GM12891 (cell line): ENCODE measurements around the gene LHFPL6. TPM values are rescaled to one million over a fixed set of nuclear protein-coding genes. Genes with fewer than 3 reads are reported as not detected.

Source experiments
- DNase-seq: peaks from one replicate; pipeline ENCODE4 v3.0.0; 2011; ENCODE audit warnings: low spot score; ENCODE audit not compliant: insufficient read length
- FAIRE-seq: peaks from 2 replicates; lab custom pipeline; 2011; peaks lifted over from hg19 to GRCh38; lab: Jason Lieb, UNC
- PAX5 ChIP-seq: IDR thresholded peaks from 2 replicates; pipeline ENCODE4 v1.6.1; 2011; ENCODE audit warnings: low read length, moderate library complexity, mild to moderate bottlenecking; ENCODE audit not compliant: insufficient read depth, severe bottlenecking
- POLR2A ChIP-seq: IDR thresholded peaks from 2 replicates; pipeline ENCODE4 v1.6.1; 2011; ENCODE audit warnings: low read depth, low read length, control low read depth
- POLR2AphosphoS5 ChIP-seq: IDR thresholded peaks from 2 replicates; pipeline ENCODE4 v1.6.1; 2011; ENCODE audit warnings: low read depth, low read length, control low read depth
- POU2F2 ChIP-seq: IDR thresholded peaks from 2 replicates; pipeline ENCODE4 v1.6.1; 2011; ENCODE audit warnings: low read depth, mild to moderate bottlenecking, control low read depth, low read length, moderate library complexity
- SPI1 ChIP-seq: IDR thresholded peaks from 2 replicates; pipeline ENCODE4 v1.6.1; 2011; ENCODE audit warnings: low read depth, low read length, control low read depth
- TAF1 ChIP-seq: IDR thresholded peaks from 2 replicates; pipeline ENCODE4 v1.6.1; 2011; ENCODE audit warnings: low read depth, low read length, control low read depth
- polyA plus RNA-seq: library from polyadenylated mRNA; unstranded; fragments of >200 nt; gene quantifications from one replicate; pipeline ENCODE4 v1.2.1, GENCODE V29; 2012; ENCODE audit warnings: low read depth, missing spikeins, inconsistent platforms; ENCODE audit not compliant: missing spikeins

Gene LHFPL6
- 0.36 TPM for polyA plus RNA-seq

GRCh38 chr13:39602614-39603366, at the start of gene LHFPL6:
Gene LHFPL6, minus strand, starts transcription at chr13:39603193.
- TF ChIP-seq TAF1 (no peak), SPI1 (no peak)
- DNase-seq (peak; percentile 70), FAIRE-seq (peak; percentile 69)

GRCh38 chr13:39646122-39646521, 43.1 kb upstream of the LHFPL6 start:
- DNase-seq (no peak), FAIRE-seq (no peak)
- TF ChIP-seq POLR2AphosphoS5 (no peak), SPI1 (no peak), PAX5 (no peak), TAF1 (no peak), POU2F2 (no peak), POLR2A (no peak)

DNA sequence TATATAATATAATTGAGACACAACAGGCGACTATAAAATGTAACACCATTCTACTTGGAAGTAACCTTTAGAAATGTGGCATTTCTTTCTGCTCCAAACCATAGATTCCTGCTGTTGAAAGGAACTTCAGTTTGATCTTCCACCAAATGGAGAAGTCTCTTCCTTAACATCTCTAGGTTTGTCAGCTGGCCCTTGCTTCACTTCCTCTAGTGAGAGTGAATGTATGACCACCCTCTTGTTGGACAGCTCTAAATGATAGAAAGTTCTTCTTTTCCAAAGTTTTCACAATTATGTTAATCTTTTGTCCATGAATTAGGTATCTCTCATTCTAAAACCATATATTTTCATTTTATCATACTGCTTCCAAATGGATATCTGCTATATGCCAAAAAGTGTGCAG, 38.7 kb upstream of the LHFPL6 start:
- no peak for TF ChIP-seq POLR2AphosphoS5
- FAIRE-seq, result no peak
- no peak for DNase-seq

DNA sequence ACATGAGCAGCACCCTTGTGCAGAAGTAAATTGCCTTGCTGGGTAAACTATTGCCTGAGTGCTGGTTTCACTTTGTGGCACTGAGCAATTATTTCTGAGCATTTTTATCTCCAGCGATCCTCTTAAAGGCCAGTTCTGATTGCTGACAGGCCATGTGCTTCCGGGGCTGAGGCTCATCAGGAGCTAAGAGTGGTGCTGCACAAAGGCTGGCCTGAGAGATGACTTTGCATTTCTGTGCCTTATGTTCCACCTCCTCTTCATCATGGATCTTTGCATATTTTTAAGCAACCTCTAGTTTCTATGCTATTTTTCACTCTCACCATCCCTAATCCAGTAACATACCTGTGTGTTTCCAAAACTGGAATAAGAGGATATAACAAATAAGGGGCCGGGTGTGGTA, 34.9 kb upstream of the LHFPL6 start:
- DNase-seq (no peak), FAIRE-seq (no peak)
- TF ChIP-seq POLR2A (no peak), POLR2AphosphoS5 (no peak), PAX5 (no peak), POU2F2 (no peak), SPI1 (no peak), TAF1 (no peak)

DNA sequence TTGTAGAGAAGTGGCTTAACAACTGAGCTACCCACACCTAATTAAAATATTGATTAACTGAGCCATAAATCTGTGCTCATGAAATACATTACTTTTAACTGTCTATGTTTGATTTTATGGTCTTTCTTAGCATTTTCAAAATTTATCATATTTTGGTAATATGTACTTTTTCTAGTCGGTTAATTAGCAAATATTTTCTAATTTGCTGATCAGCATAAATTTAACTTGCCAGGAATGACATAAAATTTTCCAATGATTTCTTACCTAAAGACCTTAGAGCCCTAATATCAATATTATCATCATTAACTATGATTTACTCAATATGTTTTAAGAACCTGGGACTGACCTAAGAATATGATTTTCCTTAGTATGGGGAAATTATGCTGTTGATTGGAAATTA, 32.6 kb upstream of the LHFPL6 start:
- FAIRE-seq (no peak), DNase-seq (no peak)
- no peak for TF ChIP-seq POU2F2
- no peak for TF ChIP-seq POLR2AphosphoS5
- no peak for TF ChIP-seq PAX5
- TF ChIP-seq TAF1, result no peak
- no peak for TF ChIP-seq SPI1
- TF ChIP-seq POLR2A, result no peak

DNA sequence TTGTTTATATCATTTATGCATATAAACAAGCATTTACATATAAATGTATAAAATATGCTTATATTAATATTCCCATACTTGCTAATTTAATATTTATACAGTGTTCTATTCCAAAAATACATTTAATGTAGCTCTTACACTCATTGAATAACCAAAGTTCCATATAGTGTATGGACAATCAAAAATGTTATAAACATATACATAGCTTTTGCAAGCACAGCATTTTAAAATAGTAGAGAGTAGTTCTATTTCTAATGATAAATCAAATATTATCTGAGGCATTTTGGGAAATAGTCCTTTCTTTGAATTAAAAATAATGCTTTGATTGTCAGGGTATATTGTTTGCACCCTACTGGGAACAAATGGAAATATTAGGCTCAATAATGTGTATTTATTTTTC, 30.0 kb upstream of the LHFPL6 start:
- DNase-seq (no peak), FAIRE-seq (no peak)
- TF ChIP-seq POU2F2, result no peak
- TF ChIP-seq POLR2AphosphoS5, result no peak
- TF ChIP-seq SPI1, result no peak
- TF ChIP-seq PAX5, result no peak

DNA sequence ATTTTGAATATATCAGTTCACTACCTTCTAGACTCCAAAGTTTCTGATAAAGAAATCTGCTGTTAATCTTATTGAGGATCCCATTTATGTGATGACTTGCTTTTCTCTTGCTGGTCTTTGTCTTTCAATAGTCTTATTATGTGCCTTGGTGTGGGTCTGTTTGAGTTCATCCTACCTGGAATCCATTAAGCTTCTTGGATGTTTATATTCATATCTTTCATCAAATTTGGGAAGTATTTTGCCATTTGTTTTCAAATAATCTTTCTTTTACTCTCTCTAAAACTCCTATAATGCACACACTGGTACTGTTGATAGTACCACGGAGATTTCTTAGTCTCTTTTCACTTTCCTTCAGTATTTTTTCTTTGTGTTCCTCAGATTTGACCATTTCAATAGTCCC, 28.3 kb upstream of the LHFPL6 start:
- DNase-seq (no peak), FAIRE-seq (no peak)
- no peak for TF ChIP-seq PAX5
- TF ChIP-seq POLR2A, result no peak
- no peak for TF ChIP-seq SPI1
- TF ChIP-seq POU2F2, result no peak
- no peak for TF ChIP-seq POLR2AphosphoS5
- no peak for TF ChIP-seq TAF1

GRCh38 chr13:39623466-39623865, 20.5 kb upstream of the LHFPL6 start:
- DNase-seq, result no peak
- no peak for FAIRE-seq
- TF ChIP-seq POLR2A (no peak), TAF1 (no peak), SPI1 (no peak), POU2F2 (no peak), POLR2AphosphoS5 (no peak), PAX5 (no peak)

DNA sequence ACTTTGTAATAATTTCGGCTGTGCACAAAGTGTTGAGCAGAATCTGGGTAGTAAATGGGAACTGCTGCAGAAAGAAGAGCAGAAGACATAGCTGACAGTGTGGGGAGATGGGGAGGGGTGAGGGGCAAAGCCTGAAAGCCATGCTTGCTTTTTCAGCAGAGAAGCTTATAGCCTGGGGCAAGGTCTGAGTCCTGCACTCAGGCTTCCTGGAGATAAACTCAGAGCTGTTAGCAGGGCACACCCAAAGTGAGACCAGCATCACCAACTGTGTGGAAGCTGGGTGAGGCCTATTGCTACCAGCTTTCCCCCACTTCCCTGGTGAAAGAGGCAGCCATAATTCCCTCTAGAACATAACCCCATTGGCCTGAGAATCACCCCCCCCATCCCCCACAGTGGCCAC, 15.6 kb upstream of the LHFPL6 start:
- TF ChIP-seq POU2F2, result no peak
- no peak for TF ChIP-seq POLR2AphosphoS5
- no peak for TF ChIP-seq TAF1
- TF ChIP-seq POLR2A, result no peak
- no peak for TF ChIP-seq SPI1
- no peak for TF ChIP-seq PAX5
- FAIRE-seq, result no peak

DNA sequence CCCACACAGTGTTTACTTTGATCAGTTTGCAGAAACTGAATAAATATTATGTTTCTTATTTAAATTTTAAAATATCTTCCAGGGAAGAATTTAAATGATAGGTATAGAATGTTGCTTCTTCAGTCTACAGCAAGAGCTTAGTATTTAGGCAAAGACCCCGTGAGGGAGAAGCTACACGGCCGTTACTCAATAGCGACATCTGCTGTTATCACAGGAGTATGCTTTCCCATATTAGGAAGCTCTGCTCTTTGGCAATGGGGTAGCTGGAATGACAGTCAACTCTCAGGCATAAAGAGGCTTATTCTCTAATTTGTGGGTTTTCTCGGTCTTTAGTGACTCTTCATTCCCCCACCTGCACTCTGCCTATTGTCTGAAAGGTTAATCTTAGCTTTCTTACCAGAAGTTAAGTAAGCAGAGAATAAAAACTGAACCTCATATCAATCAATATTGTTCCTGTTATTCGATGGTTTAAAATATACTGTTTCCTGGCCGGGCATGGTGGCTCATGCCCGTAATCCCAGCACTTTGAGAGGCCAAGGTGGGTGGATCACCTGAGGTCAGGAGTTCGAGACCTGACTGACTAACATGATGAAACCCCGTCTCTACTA, 13.2 kb upstream of the LHFPL6 start:
- TF ChIP-seq SPI1 (no peak), POLR2A (no peak), POLR2AphosphoS5 (no peak), POU2F2 (no peak), TAF1 (no peak), PAX5 (no peak)
- peak; percentile 61 for FAIRE-seq
- DNase-seq, result peak; percentile 20

More for the DNA sequence above, 15.6 kb upstream of the LHFPL6 start:
- DNase-seq, result no peak
